SK-N-SH treated with all-trans-retinoic acid at 6 μM for 48 hours (cell line): ENCODE data around the gene NSG1.

Experiments used
- ATAC-seq: fragments of 200-7000 bp; cut with Tn5 transposase; 3 replicates; pipeline ENCODE4 v1.9.1; 2020; ENCODE audit warnings: mild to moderate bottlenecking, moderate library complexity
- CSDC2 ChIP-seq: fragments of 250-450 bp; sonication (Bioruptor Pico); IDR thresholded peaks from 2 replicates; pipeline ENCODE4 v1.5.0; 2020; ENCODE audit warnings: mild to moderate bottlenecking, moderate library complexity
- ISL1 ChIP-seq: fragments of 250-450 bp; sonication (Bioruptor Pico); IDR thresholded peaks from 2 replicates; pipeline ENCODE4 v2.1.2; 2022; ENCODE audit warnings: mild to moderate bottlenecking, moderate library complexity
- OSR1 ChIP-seq: fragments of 250-450 bp; sonication (Bioruptor Pico); IDR thresholded peaks from 2 replicates; pipeline ENCODE4 v1.8.0; 2022; ENCODE audit warnings: moderate library complexity, mild to moderate bottlenecking, inconsistent platforms
- PPARA ChIP-seq: fragments of 250-450 bp; sonication (Bioruptor Pico); IDR thresholded peaks from 2 replicates; pipeline ENCODE4 v1.5.0; 2020; ENCODE audit warnings: mild to moderate bottlenecking, borderline replicate concordance
- ZFP3 ChIP-seq: fragments of 250-450 bp; sonication (Bioruptor Pico); IDR thresholded peaks from 2 replicates; pipeline ENCODE4 v1.5.0; 2020; ENCODE audit warnings: mild to moderate bottlenecking, moderate library complexity
- ZNF70 ChIP-seq: fragments of 450-650 bp; formaldehyde crosslinking; IDR thresholded peaks from 2 replicates; pipeline ENCODE4 v1.5.0; 2020; ENCODE audit warnings: mild to moderate bottlenecking, moderate library complexity
- TF ChIP-seq, protein P1 (sequence below): fragments of 250-450 bp; sonication (Bioruptor Pico); IDR thresholded peaks from 2 replicates; pipeline ENCODE4 v1.8.0; 2020; ENCODE audit warnings: mild to moderate bottlenecking, moderate library complexity, borderline replicate concordance
- TF ChIP-seq, protein P2 (sequence below): fragments of 250-450 bp; sonication (Bioruptor Pico); IDR thresholded peaks from 2 replicates; pipeline ENCODE4 v1.5.1; 2020; ENCODE audit warnings: low read depth, mild to moderate bottlenecking, moderate library complexity
- TF ChIP-seq, protein P3 (sequence below): fragments of 250-450 bp; sonication (Bioruptor Pico); IDR thresholded peaks from 2 replicates; pipeline ENCODE4 v1.5.0; 2020; ENCODE audit warnings: mild to moderate bottlenecking, moderate library complexity
- TF ChIP-seq, protein P4 (sequence below): fragments of 250-450 bp; sonication (Bioruptor Pico); IDR thresholded peaks from 2 replicates; pipeline ENCODE4 v1.8.0; 2021; ENCODE audit warnings: low read depth, mild to moderate bottlenecking, moderate library complexity, borderline replicate concordance

The NSG1 gene

DNA sequence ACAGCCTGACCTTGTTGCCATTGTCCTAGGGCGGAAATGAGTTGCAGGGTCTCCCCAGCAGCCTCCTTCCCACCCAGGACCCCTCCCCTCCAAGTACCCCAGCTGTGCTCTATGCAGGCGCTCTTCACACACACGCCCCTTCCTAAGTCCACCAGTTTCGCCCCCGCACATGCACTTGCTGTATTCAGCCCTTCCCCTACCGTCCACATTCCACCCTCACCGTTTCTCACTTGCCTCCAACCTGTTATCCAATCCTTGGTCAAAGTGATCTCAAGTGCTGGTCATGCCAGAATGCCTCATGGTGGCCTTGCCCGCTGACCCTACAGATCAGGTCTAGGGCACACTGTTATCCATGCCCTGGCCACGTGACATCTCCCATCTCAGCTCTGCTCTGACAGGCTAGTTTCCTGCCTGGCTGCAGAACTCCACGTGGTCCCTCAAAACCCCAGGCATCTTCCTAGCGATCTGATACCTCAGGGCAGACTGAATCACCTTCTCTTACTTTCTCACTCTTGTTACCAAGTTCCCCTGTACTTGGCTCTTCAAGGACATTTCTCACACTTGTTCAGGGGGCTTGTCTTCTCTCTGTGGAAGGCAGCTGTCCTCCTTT, 39.7 kb downstream of the NSG1 start:
- no peak for ATAC-seq
- TF ChIP-seq OSR1 (CRISPR knock-in tag) = no peak
- peak; percentile 75; the same call in 1 of the 2 replicates for TF ChIP-seq ZFP3 (CRISPR knock-in tag)
- TF ChIP-seq, all 23 proteins: peak for 1

DNA sequence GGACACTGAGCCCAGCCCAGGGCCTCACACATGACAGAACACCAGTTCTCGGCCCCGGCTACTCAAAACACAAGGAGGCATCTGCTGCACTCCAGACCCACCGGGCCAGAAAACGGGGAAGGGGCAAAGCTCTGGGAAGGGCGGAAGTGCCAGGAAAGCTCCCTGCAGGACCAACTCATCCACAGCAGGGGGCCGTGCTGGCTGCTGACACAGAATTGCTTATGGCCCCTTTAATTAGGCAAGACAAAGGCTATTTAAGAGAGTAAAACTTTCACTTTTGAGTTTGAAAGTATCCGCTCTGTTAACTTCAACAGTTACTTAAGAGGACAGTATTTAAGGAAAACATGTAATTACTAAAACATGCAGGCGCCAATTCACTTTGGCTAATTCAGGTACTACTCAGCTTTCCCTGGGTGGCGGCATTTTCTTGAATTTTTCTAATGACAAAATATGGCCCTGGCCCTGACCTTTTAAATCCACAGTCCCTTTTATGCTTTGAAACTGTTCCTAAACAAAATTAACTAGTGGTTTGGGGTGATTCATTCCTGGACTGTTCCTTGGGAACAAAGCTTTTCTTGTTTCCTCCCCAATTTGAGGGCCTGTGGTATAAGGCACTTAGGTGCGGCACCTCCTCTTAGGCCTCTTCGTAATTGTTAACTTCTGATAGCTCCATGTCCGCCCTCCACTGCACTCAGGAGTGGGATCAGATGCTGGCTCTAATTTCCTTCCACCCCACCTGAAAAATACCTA, 40.4 kb downstream of the NSG1 start:
- no peak for ATAC-seq
- TF ChIP-seq, protein P1, sequence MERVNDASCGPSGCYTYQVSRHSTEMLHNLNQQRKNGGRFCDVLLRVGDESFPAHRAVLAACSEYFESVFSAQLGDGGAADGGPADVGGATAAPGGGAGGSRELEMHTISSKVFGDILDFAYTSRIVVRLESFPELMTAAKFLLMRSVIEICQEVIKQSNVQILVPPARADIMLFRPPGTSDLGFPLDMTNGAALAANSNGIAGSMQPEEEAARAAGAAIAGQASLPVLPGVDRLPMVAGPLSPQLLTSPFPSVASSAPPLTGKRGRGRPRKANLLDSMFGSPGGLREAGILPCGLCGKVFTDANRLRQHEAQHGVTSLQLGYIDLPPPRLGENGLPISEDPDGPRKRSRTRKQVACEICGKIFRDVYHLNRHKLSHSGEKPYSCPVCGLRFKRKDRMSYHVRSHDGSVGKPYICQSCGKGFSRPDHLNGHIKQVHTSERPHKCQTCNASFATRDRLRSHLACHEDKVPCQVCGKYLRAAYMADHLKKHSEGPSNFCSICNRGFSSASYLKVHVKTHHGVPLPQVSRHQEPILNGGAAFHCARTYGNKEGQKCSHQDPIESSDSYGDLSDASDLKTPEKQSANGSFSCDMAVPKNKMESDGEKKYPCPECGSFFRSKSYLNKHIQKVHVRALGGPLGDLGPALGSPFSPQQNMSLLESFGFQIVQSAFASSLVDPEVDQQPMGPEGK (CRISPR knock-in tag) = no peak
- TF ChIP-seq, protein P2, sequence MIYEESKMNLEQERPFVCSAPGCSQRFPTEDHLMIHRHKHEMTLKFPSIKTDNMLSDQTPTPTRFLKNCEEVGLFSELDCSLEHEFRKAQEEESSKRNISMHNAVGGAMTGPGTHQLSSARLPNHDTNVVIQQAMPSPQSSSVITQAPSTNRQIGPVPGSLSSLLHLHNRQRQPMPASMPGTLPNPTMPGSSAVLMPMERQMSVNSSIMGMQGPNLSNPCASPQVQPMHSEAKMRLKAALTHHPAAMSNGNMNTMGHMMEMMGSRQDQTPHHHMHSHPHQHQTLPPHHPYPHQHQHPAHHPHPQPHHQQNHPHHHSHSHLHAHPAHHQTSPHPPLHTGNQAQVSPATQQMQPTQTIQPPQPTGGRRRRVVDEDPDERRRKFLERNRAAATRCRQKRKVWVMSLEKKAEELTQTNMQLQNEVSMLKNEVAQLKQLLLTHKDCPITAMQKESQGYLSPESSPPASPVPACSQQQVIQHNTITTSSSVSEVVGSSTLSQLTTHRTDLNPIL (CRISPR knock-in tag) = no peak
- no peak for TF ChIP-seq PPARA
- TF ChIP-seq, protein P3, sequence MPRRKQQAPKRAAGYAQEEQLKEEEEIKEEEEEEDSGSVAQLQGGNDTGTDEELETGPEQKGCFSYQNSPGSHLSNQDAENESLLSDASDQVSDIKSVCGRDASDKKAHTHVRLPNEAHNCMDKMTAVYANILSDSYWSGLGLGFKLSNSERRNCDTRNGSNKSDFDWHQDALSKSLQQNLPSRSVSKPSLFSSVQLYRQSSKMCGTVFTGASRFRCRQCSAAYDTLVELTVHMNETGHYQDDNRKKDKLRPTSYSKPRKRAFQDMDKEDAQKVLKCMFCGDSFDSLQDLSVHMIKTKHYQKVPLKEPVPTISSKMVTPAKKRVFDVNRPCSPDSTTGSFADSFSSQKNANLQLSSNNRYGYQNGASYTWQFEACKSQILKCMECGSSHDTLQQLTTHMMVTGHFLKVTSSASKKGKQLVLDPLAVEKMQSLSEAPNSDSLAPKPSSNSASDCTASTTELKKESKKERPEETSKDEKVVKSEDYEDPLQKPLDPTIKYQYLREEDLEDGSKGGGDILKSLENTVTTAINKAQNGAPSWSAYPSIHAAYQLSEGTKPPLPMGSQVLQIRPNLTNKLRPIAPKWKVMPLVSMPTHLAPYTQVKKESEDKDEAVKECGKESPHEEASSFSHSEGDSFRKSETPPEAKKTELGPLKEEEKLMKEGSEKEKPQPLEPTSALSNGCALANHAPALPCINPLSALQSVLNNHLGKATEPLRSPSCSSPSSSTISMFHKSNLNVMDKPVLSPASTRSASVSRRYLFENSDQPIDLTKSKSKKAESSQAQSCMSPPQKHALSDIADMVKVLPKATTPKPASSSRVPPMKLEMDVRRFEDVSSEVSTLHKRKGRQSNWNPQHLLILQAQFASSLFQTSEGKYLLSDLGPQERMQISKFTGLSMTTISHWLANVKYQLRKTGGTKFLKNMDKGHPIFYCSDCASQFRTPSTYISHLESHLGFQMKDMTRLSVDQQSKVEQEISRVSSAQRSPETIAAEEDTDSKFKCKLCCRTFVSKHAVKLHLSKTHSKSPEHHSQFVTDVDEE (CRISPR knock-in tag) = no peak
- TF ChIP-seq, protein P4, sequence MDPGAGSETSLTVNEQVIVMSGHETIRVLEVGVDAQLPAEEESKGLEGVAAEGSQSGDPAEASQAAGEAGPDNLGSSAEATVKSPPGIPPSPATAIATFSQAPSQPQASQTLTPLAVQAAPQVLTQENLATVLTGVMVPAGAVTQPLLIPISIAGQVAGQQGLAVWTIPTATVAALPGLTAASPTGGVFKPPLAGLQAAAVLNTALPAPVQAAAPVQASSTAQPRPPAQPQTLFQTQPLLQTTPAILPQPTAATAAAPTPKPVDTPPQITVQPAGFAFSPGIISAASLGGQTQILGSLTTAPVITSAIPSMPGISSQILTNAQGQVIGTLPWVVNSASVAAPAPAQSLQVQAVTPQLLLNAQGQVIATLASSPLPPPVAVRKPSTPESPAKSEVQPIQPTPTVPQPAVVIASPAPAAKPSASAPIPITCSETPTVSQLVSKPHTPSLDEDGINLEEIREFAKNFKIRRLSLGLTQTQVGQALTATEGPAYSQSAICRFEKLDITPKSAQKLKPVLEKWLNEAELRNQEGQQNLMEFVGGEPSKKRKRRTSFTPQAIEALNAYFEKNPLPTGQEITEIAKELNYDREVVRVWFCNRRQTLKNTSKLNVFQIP (CRISPR knock-in tag) = no peak
- TF ChIP-seq ZNF70 (CRISPR knock-in tag) = no peak
- TF ChIP-seq CSDC2 (CRISPR knock-in tag) = no peak
- TF ChIP-seq ISL1 (CRISPR knock-in tag) = no peak
- TF ChIP-seq OSR1 (CRISPR knock-in tag) = no peak
- TF ChIP-seq, all 23 proteins: peak for 0

DNA sequence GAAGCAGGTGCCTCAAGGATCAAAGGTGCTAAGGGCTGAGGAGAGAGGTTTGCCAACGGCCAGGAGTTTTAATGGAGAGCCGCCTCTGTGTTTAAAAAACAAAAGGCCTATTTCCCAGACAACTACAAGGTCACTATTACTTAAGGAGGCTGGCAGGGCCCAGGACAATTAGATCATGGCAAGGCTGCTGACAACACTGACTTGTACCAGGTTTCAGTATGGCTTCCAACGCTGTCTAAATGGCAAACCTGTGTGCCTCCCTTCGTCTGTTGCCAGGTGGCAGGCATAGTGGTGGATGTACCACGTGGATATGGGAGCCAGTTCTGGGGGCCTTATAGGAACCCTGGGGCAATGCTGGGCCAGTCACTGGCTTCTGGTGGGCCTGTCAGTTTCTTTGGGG, 41.0 kb downstream of the NSG1 start:
- TF ChIP-seq, protein P3 (CRISPR knock-in tag) = no peak
- TF ChIP-seq, protein P1 (CRISPR knock-in tag) = no peak
- TF ChIP-seq ISL1 (CRISPR knock-in tag) = no peak
- TF ChIP-seq, all 23 proteins: peak for 0
- ATAC-seq = no peak
